ENCODE measurements around the gene SLAMF7. TPM values are rescaled to one million over a fixed set of nuclear protein-coding genes. Genes with fewer than 3 reads are reported as not detected.

Gene SLAMF7
- total and polyA plus RNA-seq, 2 of the 8 experiments (the other 6 are each of a cell fraction or from before 2014, with no cell fraction given) = not detected

DNA sequence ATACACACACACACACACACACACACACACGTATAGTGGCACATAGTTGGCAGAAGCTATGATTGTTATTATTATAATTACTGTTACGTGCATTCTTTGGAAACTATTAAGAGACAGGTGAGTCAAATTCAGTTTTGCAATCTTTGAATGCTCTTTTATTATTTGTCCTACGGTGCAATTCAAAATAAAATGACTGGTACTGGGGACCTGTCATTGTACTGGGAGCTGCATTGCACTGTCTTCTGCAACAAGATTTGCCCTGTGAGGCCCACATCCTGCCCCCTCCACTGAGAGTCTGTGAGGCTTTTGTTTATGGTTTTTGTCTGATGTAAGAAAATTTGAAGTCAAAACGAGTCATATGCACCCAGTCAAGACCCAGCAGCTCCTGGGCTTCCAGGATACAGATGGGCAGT lies 58.8 kb downstream of the SLAMF7 start:
- H3K27me3 ChIP-seq (replicated peaks in 1 of 4; ENCODE audit: control insufficient read depth in 3 of 4, extremely low read depth in 1 of 4, insufficient read depth in 3 of 4, low read length in 3 of 4) = no peaks in the 10 kb centered on the region
- no peak overlapping the region for H3K9ac ChIP-seq (replicated peaks in 1 of 4; ENCODE audit: extremely low read depth in 1 of 4, low read depth in 3 of 4, low read length in 3 of 4)
- no peak overlapping the region for H4K91ac ChIP-seq (replicated peaks; ENCODE audit: insufficient read length, low read length)
- FAIRE-seq (no peak), DNase-seq (ENCODE audit: low read depth in 1 of 2, low spot score in 2 of 2) (no peak)
- no peaks in the 10 kb centered on the region for H3K36me3 ChIP-seq (ENCODE audit: control insufficient read depth in 2 of 4, insufficient read depth in 4 of 4, low read length in 3 of 4)
- H3K4me2 ChIP-seq (ENCODE audit: insufficient read depth in 1 of 2, low read depth in 2 of 2, low read length in 2 of 2) = no peak overlapping the region
- H3K4ac ChIP-seq (replicated peaks; ENCODE audit: insufficient read length, low read depth, low read length) = no peak overlapping the region
- H3K18ac ChIP-seq (ENCODE audit: extremely low read depth, low read length) = no peak overlapping the region
- no peak overlapping the region for H2AFZ ChIP-seq (ENCODE audit: low read length)
- H3K9me3 ChIP-seq (ENCODE audit: insufficient read depth in 2 of 2, low read depth in 1 of 2, low read length in 1 of 2) = no peaks in the 10 kb centered on the region
- WGBS, 2 experiments (ENCODE audit: extremely low coverage in 1 of 2, insufficient coverage in 1 of 2, insufficient read length in 1 of 2, insufficient replicate concordance in 2 of 2, low coverage in 1 of 2, low lambda C conversion rate in 2 of 2, missing lambda C conversion rate in 1 of 2) = 62% methylated on average over 4 of the region's 4 CpGs; no CpG with 5 or more reads in 1 of the 2 experiments
- H2BK120ac ChIP-seq (replicated peaks; ENCODE audit: low read depth, low read length) = no peak overlapping the region
- no peak overlapping the region for H2BK15ac ChIP-seq (ENCODE audit: low read length)
- no peak overlapping the region for H4K5ac ChIP-seq (ENCODE audit: insufficient read length, low read depth, low read length)
- H3K23ac ChIP-seq (ENCODE audit: insufficient read length) = no peak overlapping the region
- no peak overlapping the region for H4K8ac ChIP-seq (ENCODE audit: extremely low read depth, insufficient read depth, low read length)
- H2AK5ac ChIP-seq (ENCODE audit: low read depth, low read length) = no peak overlapping the region
- no peak overlapping the region for H2BK12ac ChIP-seq (ENCODE audit: low read depth, low read length)
- no peaks in the 10 kb centered on the region for H4K20me1 ChIP-seq (replicated peaks in 1 of 2; ENCODE audit: control insufficient read depth in 1 of 2, insufficient read depth in 2 of 2, low read length in 2 of 2)
- no peak overlapping the region for H3K4me3 ChIP-seq (ENCODE audit: extremely low read depth in 1 of 4, insufficient read depth in 2 of 4, low read depth in 3 of 4, low read length in 4 of 4)
- no peak overlapping the region for H3K56ac ChIP-seq (replicated peaks; ENCODE audit: insufficient read length, low read depth, low read length)
- H3K27ac ChIP-seq (ENCODE audit: low read depth, low read length) = no peak overlapping the region
- H3K79me1 ChIP-seq (ENCODE audit: low read depth, low read length) = no peaks in the 10 kb centered on the region
- no peak overlapping the region for H2BK5ac ChIP-seq (ENCODE audit: low read depth, low read length)
- TF ChIP-seq HDAC2 (IDR thresholded peaks at IDR 0.05; ENCODE audit: borderline replicate concordance in 1 of 2, low read depth in 2 of 2, low read length in 2 of 2) (no peak), KDM1A (IDR thresholded peaks at IDR 0.05; ENCODE audit: borderline replicate concordance, low read length) (no peak), RNF2 (IDR thresholded peaks at IDR 0.05; ENCODE audit: borderline replicate concordance, low read depth, low read length, missing control alignments, poor library complexity, severe bottlenecking) (no peak), MAX (IDR thresholded peaks at IDR 0.05) (no peak)
- H2BK20ac ChIP-seq (ENCODE audit: low read length) = no peak overlapping the region
- POLR2A ChIA-PET (ENCODE audit: partially characterized antibody) = interaction anchor here (1.8 kb wide), 1 partner anchor 16 kb away, joined by 4 read pairs; no protein-coding TSS in a partner anchor
- no peak overlapping the region for H3K14ac ChIP-seq (ENCODE audit: insufficient read length)
- CTCF ChIA-PET (ENCODE audit: partially characterized antibody) = interaction anchor here (0.8 to 10.7 kb wide), 9 partner anchors 9 to 51 kb away, joined by 3 to 80 read pairs (median 3); no protein-coding TSS in a partner anchor
- no peaks in the 10 kb centered on the region for H3K79me2 ChIP-seq (ENCODE audit: control insufficient read depth in 1 of 2, insufficient read depth in 2 of 2, low read length in 2 of 2)
- no peaks in the 10 kb centered on the region for H3K23me2 ChIP-seq (ENCODE audit: low read depth, low read length)
- H3K4me1 ChIP-seq (replicated peaks in 1 of 4; ENCODE audit: control insufficient read depth in 3 of 4, insufficient read depth in 4 of 4, low read length in 3 of 4) = no peaks in the 10 kb centered on the region

Data from H1 (cell line).